Tibial artery (tissue), 4 donors: ENCODE results near the gene MAGEA4.

Experiments used
- DNase-seq, 2 donors: peaks; one replicate each; pipeline ENCODE4 v3.0.0-alpha.2; 2019
- H3K27ac ChIP-seq, 2 donors: fragments of 200-600 bp; sonication (generic) in 1 of 2; 1 replicate in 1 of 2; 2 replicates in 1 of 2; pipeline ENCODE4 v1.5.1; 2018 to 2019; ENCODE audit warnings: mild to moderate bottlenecking in 1 of 2
- H3K27me3 ChIP-seq, 2 donors: fragments of 200-600 bp; sonication (generic) in 1 of 2; one replicate each; pipeline versions ENCODE4 v1.5.1 to v1.6.0; 2016 to 2019
- H3K36me3 ChIP-seq, 3 donors: fragments of 200-600 bp; sonication (generic) in 2 of 3; one replicate each; pipeline ENCODE4 v1.5.1; 2016 to 2019; ENCODE audit warnings: mild to moderate bottlenecking in 2 of 3
- H3K4me1 ChIP-seq, 4 donors: fragments of 200-600 bp; sonication (generic) in 2 of 4; 1 replicate in 3 of 4; 2 replicates in 1 of 4; pipeline ENCODE4 v1.5.1; 2016 to 2019
- H3K4me3 ChIP-seq, 2 donors: fragments of 200-600 bp; sonication (generic) in 1 of 2; 1 replicate in 1 of 2; 2 replicates in 1 of 2; pipeline ENCODE4 v1.5.1; 2018 to 2019; ENCODE audit warnings: mild to moderate bottlenecking in 2 of 2
- H3K9me3 ChIP-seq, 3 donors: fragments of 200-600 bp; sonication (generic) in 1 of 3; one replicate each; pipeline ENCODE4 v1.5.1; 2016 to 2019
- intact Hi-C: fragments of 100-400 bp; cut with DNase I; formaldehyde crosslinking; loops from one replicate; pipeline ENCODE4 v1.15.0; 2023; ENCODE audit warnings: low total_unique reads
- TF ChIP-seq, protein P1 (sequence below), 2 experiments: fragments of 200-600 bp in 1 of 2; fragments of 450-650 bp in 1 of 2; IDR thresholded peaks; one replicate each; pipeline ENCODE4 v1.5.1; 2017 to 2019; ENCODE audit warnings: antibody characterized with exemption in 2 of 2, mild to moderate bottlenecking in 1 of 2, moderate library complexity in 1 of 2

MAGEA4 gene

DNA sequence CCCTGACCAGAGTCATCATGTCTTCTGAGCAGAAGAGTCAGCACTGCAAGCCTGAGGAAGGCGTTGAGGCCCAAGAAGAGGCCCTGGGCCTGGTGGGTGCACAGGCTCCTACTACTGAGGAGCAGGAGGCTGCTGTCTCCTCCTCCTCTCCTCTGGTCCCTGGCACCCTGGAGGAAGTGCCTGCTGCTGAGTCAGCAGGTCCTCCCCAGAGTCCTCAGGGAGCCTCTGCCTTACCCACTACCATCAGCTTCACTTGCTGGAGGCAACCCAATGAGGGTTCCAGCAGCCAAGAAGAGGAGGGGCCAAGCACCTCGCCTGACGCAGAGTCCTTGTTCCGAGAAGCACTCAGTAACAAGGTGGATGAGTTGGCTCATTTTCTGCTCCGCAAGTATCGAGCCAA lies 11.0 kb downstream of the MAGEA4 start:
- intact Hi-C loops, result no loop called here
- TF ChIP-seq, protein P1, sequence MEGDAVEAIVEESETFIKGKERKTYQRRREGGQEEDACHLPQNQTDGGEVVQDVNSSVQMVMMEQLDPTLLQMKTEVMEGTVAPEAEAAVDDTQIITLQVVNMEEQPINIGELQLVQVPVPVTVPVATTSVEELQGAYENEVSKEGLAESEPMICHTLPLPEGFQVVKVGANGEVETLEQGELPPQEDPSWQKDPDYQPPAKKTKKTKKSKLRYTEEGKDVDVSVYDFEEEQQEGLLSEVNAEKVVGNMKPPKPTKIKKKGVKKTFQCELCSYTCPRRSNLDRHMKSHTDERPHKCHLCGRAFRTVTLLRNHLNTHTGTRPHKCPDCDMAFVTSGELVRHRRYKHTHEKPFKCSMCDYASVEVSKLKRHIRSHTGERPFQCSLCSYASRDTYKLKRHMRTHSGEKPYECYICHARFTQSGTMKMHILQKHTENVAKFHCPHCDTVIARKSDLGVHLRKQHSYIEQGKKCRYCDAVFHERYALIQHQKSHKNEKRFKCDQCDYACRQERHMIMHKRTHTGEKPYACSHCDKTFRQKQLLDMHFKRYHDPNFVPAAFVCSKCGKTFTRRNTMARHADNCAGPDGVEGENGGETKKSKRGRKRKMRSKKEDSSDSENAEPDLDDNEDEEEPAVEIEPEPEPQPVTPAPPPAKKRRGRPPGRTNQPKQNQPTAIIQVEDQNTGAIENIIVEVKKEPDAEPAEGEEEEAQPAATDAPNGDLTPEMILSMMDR (IDR thresholded peaks at IDR 0.05), result no peak
- Histone ChIP-seq H3K36me3 (no peaks in the 10 kb centered on the region), H3K27ac (no peak overlapping the region), H3K9me3 (no peaks in the 10 kb centered on the region), H3K4me3 (no peak overlapping the region), H3K27me3 (no peaks in the 10 kb centered on the region), H3K4me1 (no peaks in the 10 kb centered on the region)
- no peak for DNase-seq

DNA sequence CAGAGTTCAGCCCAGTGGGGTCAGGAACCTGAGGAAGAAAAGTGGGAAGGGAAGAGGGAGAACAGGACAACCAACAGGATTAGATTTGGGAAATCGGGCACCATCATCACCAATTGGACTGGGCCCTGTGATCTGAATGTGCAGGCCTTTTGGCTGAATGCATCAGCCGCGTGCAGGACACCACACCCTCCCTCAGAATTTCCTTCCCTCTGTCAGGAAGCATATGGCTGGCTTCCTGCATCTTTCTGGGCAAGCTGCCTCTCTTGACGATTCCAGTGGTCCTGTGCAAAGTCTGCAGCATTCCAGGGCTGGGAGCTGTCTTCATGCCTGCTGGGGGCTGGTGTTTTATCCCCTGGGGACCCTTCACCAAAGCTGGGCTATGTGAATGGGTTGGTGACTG lies 16.4 kb downstream of the MAGEA4 start:
- H3K4me1 ChIP-seq, result no peaks in the 10 kb centered on the region
- no peaks in the 10 kb centered on the region for H3K27me3 ChIP-seq
- no peak overlapping the region for H3K4me3 ChIP-seq
- no peak overlapping the region for H3K27ac ChIP-seq
- intact Hi-C loops, result no loop called here
- H3K36me3 ChIP-seq, result no peaks in the 10 kb centered on the region
- TF ChIP-seq, protein P1 (IDR thresholded peaks at IDR 0.05), result no peak
- DNase-seq, result no peak
- no peaks in the 10 kb centered on the region for H3K9me3 ChIP-seq

DNA sequence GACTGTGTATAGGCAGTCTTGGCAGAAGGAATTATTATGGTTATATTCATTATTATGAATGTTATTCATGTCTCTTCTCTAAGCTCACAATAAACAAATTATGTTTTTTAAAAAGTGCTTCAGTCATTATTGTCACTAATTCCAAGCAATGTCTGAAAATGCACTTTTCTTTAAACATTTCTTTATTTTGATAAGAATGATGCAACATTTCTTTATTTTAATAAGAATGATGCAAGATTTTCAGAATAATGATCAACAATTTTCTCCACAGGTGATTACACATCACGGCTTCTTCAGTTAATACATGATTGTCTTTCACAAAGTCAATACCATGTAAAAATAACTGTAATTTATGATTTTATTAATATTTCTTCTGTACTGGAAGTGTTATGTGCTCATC lies 22.7 kb downstream of the MAGEA4 start:
- no peaks in the 10 kb centered on the region for H3K9me3 ChIP-seq
- H3K4me1 ChIP-seq, result no peaks in the 10 kb centered on the region
- H3K4me3 ChIP-seq, result no peak overlapping the region
- DNase-seq, result no peak
- intact Hi-C loops, result no loop called here
- TF ChIP-seq, protein P1 (IDR thresholded peaks at IDR 0.05), result no peak
- no peak overlapping the region for H3K27ac ChIP-seq
- H3K36me3 ChIP-seq, result no peaks in the 10 kb centered on the region
- H3K27me3 ChIP-seq, result no peaks in the 10 kb centered on the region

DNA sequence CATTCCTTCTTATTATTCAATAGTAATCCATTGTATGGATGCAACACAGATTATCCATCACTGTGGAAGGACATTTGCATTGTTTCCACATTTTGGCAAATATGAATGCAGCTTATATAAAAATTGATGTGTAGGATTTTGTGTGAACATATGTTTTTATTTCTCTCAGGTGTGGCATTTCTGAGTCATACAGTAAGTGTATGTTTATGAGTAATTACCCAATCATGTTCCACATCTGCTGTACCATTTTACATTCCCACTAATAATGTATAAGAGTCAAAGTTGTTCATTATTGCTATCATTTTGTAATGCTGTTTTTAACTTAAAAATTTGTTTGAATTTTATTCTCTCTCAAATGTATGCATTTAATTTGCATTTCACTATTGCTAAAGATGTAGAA lies 25.5 kb downstream of the MAGEA4 start:
- no peaks in the 10 kb centered on the region for H3K4me1 ChIP-seq
- H3K9me3 ChIP-seq, result no peaks in the 10 kb centered on the region
- DNase-seq, result no peak
- H3K27ac ChIP-seq, result no peak overlapping the region
- TF ChIP-seq, protein P1 (IDR thresholded peaks at IDR 0.05), result no peak
- H3K4me3 ChIP-seq, result no peak overlapping the region
- intact Hi-C loops, result no loop called here
- no peaks in the 10 kb centered on the region for H3K27me3 ChIP-seq
- H3K36me3 ChIP-seq, result no peaks in the 10 kb centered on the region

DNA sequence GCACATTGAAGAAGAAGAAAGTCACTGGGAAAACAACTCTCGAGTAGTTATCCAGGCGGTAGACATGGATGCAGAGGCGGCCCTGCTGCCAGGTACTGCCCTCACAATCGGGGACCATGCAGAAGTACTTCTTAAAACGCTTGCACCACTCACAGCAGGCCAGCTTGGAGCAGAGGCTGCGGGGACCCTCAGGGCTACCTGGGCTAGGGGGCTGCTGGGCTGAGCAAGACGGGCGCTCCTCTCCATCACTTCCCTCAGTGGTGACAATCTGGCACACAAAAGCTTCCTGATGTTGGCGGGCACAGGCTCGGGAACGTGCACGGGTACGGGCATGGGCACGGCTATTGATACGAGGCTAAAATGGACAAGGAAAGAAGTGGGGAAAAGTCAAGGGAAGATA lies 42.0 kb downstream of the MAGEA4 start:
- Histone ChIP-seq H3K9me3 (no peaks in the 10 kb centered on the region), H3K27me3 (no peaks in the 10 kb centered on the region), H3K4me1 (no peaks in the 10 kb centered on the region), H3K36me3 (peaks cover 13 to 47% (median 33%) of the 10 kb centered on the region in 3 donors), H3K4me3 (no peak overlapping the region), H3K27ac (no peak overlapping the region)
- DNase-seq, result no peak
- TF ChIP-seq, protein P1 (IDR thresholded peaks at IDR 0.05), result no peak
- intact Hi-C loops, result no loop called here

DNA sequence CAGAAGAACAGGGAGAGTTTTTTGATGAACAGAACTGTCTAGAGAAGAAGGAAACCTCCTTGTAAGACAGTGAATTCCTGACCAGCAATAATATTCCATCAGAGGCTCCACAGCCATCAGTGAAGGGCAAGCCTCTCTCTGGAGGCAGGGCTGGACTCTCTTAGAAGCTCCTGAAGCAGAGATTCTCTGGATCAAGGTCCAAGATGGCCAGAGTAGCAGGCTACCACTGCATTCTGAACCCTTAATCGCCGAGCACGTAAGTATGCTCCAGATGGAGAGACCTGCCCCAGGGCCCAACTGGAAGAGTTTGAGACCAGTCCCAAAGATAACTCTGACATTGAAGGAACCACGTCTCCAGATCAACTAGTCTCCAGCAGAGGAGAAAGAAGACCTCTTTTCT lies 45.4 kb downstream of the MAGEA4 start:
- TF ChIP-seq, protein P1 (IDR thresholded peaks at IDR 0.05), result no peak
- no peak overlapping the region for H3K4me3 ChIP-seq
- H3K9me3 ChIP-seq, result no peaks in the 10 kb centered on the region
- intact Hi-C loops, result no loop called here
- H3K4me1 ChIP-seq, result no peaks in the 10 kb centered on the region
- H3K36me3 ChIP-seq, result peaks cover 13 to 48% (median 46%) of the 10 kb centered on the region in 3 donors
- H3K27ac ChIP-seq, result no peak overlapping the region
- no peaks in the 10 kb centered on the region for H3K27me3 ChIP-seq
- no peak for DNase-seq
